Lower lobe of right lung (tissue), 2 donors: ENCODE measurements around the gene SULT4A1. TPM values are rescaled to one million over a fixed set of nuclear protein-coding genes. Genes with fewer than 3 reads are reported as not detected.

Experiments used
- ATAC-seq, 2 donors: fragments of 200-7000 bp; cut with Tn5 transposase; one replicate each; pipeline ENCODE4 v1.9.1; 2020 to 2022; ENCODE audit warnings: mild to moderate bottlenecking in 2 of 2, moderate library complexity in 2 of 2
- DNase-seq: peaks from one replicate; pipeline ENCODE4 v3.0.0-alpha.2; 2020
- H3K27ac ChIP-seq: fragments of 200-600 bp; one replicate; pipeline ENCODE4 v1.8.0; 2022
- H3K27me3 ChIP-seq: fragments of 200-600 bp; one replicate; pipeline ENCODE4 v1.8.0; 2022; ENCODE audit warnings: low read depth
- H3K36me3 ChIP-seq: fragments of 200-600 bp; one replicate; pipeline ENCODE4 v1.8.0; 2022; ENCODE audit warnings: mild to moderate bottlenecking
- H3K4me1 ChIP-seq: fragments of 200-600 bp; one replicate; pipeline ENCODE4 v1.8.0; 2022
- H3K4me3 ChIP-seq: fragments of 200-600 bp; one replicate; pipeline ENCODE4 v1.8.0; 2022; ENCODE audit warnings: mild to moderate bottlenecking
- H3K9me3 ChIP-seq: fragments of 200-600 bp; one replicate; pipeline ENCODE4 v1.8.0; 2022
- CTCF ChIP-seq: fragments of 200-600 bp; IDR thresholded peaks from one replicate; pipeline ENCODE4 v1.8.0; 2022; ENCODE audit warnings: antibody characterized with exemption, mild to moderate bottlenecking
- intact Hi-C: fragments of 100-400 bp; cut with DNase I; formaldehyde crosslinking; loops from one replicate; pipeline ENCODE4 v1.11.0; 2022
- total RNA-seq: library from RNA; stranded (reverse); fragmentation: NEBNext Ultra II Directional; extraction: Animal tissue kit (Norgen Biotek cat#: 25700); gene quantifications from one replicate; pipeline ENCODE4 v1.2.1, GENCODE V29; 2021
- donor health status: DM: no; HTN: yes; CAD: no; lungs with severe emphysema.

Gene SULT4A1
- total RNA-seq, 1 donor from 2014 or later: not detected

- intact Hi-C loops: no loop called here
- DNase-seq (no peak), ATAC-seq (no peak)
These were observed 27.0 kb upstream of the SULT4A1 start for GRCh38 chr22:43889201-43889859.

GRCh38 chr22:43888740-43889139, 26.4 kb upstream of the SULT4A1 start:
- no peak for TF ChIP-seq CTCF
- H3K9me3 ChIP-seq: no peaks in the 10 kb centered on the region
- ATAC-seq: no peak
- no peak overlapping the region for H3K4me3 ChIP-seq
- intact Hi-C loops: no loop called here
- no peak overlapping the region for H3K27ac ChIP-seq
- no peaks in the 10 kb centered on the region for H3K36me3 ChIP-seq
- peaks cover 7% of the 10 kb centered on the region for H3K4me1 ChIP-seq
- no peak for DNase-seq
- peaks cover 72% of the 10 kb centered on the region for H3K27me3 ChIP-seq

More at GRCh38 chr22:43889201-43889859, 27.0 kb upstream of the SULT4A1 start:
- no peaks in the 10 kb centered on the region for H3K9me3 ChIP-seq
- H3K27me3 ChIP-seq: peaks cover 77% of the 10 kb centered on the region
- no peak overlapping the region for H3K27ac ChIP-seq
- H3K4me1 ChIP-seq: peaks cover 7% of the 10 kb centered on the region
- H3K4me3 ChIP-seq: no peak overlapping the region
- no peaks in the 10 kb centered on the region for H3K36me3 ChIP-seq
- TF ChIP-seq CTCF: no peak

- H3K27ac ChIP-seq: no peak overlapping the region
- no peaks in the 10 kb centered on the region for H3K36me3 ChIP-seq
- intact Hi-C loops: no loop called here
- H3K4me3 ChIP-seq: no peak overlapping the region
- DNase-seq (no peak), ATAC-seq (no peak)
- no peaks in the 10 kb centered on the region for H3K9me3 ChIP-seq
- H3K27me3 ChIP-seq: peaks cover 59% of the 10 kb centered on the region
- TF ChIP-seq CTCF: no peak
- H3K4me1 ChIP-seq: peaks cover 7% of the 10 kb centered on the region
These were observed 25.1 kb upstream of the SULT4A1 start for GRCh38 chr22:43887391-43887790.

- ATAC-seq (no peak), DNase-seq (no peak)
- no peak overlapping the region for H3K27ac ChIP-seq
- H3K4me3 ChIP-seq: no peak overlapping the region
- peaks cover 50% of the 10 kb centered on the region for H3K27me3 ChIP-seq
- TF ChIP-seq CTCF: no peak
- intact Hi-C loops: no loop called here
- peaks cover 1% of the 10 kb centered on the region for H3K4me1 ChIP-seq
- H3K9me3 ChIP-seq: no peaks in the 10 kb centered on the region
- H3K36me3 ChIP-seq: no peaks in the 10 kb centered on the region
These were observed 23.9 kb upstream of the SULT4A1 start for GRCh38 chr22:43886231-43886630.

GRCh38 chr22:43885786-43886185, 23.5 kb upstream of the SULT4A1 start:
- Histone ChIP-seq H3K4me3 (no peak overlapping the region), H3K27me3 (peaks cover 46% of the 10 kb centered on the region), H3K9me3 (no peaks in the 10 kb centered on the region), H3K4me1 (no peaks in the 10 kb centered on the region), H3K36me3 (no peaks in the 10 kb centered on the region), H3K27ac (no peak overlapping the region)
- ATAC-seq: no peak
- intact Hi-C loops: no loop called here
- TF ChIP-seq CTCF: no peak
- no peak for DNase-seq
